ENCODE data around the gene UBE2M. TPM values are rescaled to one million over a fixed set of nuclear protein-coding genes. Genes with fewer than 3 reads are reported as not detected.

Gene UBE2M
- total and polyA plus RNA-seq, 2 experiments from 2014 or later: 27.6 to 64.5 TPM

DNA sequence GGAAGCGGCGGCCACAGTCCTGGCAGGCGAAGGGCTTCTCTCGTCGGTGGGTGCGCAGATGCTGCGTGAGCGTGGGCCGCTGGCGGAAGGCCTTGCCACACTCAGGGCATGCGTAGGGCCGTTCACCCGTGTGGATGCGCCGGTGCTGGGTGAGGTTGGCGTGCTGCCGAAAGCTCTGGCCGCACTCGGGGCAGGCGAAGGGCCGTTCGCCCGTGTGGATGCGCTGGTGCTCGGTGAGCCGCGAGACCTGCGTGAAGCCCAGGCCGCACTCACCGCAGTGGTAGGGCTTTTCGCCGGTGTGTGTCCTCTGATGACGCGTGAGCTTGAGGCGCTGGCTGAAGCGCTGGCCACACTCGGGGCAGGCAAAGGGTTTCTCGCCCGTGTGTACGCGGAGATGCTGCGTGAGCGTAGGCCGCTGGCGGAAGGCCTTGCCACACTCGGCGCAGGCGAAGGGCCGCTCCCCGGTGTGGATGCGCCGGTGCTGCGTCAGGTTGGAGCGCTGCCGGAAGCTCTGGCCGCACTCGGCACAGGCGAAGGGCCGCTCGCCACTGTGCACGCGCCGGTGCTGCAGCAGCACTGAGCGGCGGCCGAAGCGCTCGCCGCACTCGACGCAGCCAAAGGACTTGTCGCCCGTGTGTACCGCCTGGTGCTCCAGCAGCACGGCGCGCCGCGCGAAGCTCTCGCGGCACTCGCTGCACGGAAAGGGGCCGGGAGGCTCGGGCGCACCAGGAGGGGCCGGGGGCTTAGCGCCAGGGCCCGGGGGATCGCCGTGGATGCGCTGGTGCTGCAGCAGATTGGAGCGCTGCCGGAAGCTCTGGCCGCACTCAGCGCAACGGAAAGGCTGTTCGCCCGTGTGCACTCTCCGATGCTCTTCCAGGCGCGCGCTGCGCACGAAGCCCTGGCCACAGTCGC, 4.0 kb upstream of the UBE2M start (continued):
- no peak for TF ChIP-seq JUNB (IDR thresholded peaks at IDR 0.05; ENCODE audit: unreplicated experiment)
- TF ChIP-seq ZNF114 (CRISPR knock-in tag; IDR thresholded peaks at IDR 0.05): no peak
- TF ChIP-seq, protein P1, sequence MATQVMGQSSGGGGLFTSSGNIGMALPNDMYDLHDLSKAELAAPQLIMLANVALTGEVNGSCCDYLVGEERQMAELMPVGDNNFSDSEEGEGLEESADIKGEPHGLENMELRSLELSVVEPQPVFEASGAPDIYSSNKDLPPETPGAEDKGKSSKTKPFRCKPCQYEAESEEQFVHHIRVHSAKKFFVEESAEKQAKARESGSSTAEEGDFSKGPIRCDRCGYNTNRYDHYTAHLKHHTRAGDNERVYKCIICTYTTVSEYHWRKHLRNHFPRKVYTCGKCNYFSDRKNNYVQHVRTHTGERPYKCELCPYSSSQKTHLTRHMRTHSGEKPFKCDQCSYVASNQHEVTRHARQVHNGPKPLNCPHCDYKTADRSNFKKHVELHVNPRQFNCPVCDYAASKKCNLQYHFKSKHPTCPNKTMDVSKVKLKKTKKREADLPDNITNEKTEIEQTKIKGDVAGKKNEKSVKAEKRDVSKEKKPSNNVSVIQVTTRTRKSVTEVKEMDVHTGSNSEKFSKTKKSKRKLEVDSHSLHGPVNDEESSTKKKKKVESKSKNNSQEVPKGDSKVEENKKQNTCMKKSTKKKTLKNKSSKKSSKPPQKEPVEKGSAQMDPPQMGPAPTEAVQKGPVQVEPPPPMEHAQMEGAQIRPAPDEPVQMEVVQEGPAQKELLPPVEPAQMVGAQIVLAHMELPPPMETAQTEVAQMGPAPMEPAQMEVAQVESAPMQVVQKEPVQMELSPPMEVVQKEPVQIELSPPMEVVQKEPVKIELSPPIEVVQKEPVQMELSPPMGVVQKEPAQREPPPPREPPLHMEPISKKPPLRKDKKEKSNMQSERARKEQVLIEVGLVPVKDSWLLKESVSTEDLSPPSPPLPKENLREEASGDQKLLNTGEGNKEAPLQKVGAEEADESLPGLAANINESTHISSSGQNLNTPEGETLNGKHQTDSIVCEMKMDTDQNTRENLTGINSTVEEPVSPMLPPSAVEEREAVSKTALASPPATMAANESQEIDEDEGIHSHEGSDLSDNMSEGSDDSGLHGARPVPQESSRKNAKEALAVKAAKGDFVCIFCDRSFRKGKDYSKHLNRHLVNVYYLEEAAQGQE (IDR thresholded peaks at IDR 0.05; ENCODE audit: unreplicated experiment): no peak
- TF ChIP-seq, protein P2, sequence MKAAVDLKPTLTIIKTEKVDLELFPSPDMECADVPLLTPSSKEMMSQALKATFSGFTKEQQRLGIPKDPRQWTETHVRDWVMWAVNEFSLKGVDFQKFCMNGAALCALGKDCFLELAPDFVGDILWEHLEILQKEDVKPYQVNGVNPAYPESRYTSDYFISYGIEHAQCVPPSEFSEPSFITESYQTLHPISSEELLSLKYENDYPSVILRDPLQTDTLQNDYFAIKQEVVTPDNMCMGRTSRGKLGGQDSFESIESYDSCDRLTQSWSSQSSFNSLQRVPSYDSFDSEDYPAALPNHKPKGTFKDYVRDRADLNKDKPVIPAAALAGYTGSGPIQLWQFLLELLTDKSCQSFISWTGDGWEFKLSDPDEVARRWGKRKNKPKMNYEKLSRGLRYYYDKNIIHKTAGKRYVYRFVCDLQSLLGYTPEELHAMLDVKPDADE (IDR thresholded peaks at IDR 0.05): no peak
- TF ChIP-seq STAT1 (IDR thresholded peaks at IDR 0.05; ENCODE audit: unreplicated experiment): no peak
- TF ChIP-seq EZH2 (IDR thresholded peaks at IDR 0.05; ENCODE audit: low read depth, unreplicated experiment): no peak

- peaks cover 49% of the 10 kb centered on the region for H3K27me3 Mint-ChIP-seq (ENCODE audit: insufficient read depth, low read depth, poor library complexity)
- no peaks in the 10 kb centered on the region for H3K36me3 ChIP-seq (ENCODE audit: insufficient read depth)
- ATAC-seq (no peak), DNase-seq (ENCODE audit: low spot score) (no peak)
- H3K27ac Mint-ChIP-seq: no peak overlapping the region
- peaks cover 32% of the 10 kb centered on the region for H3K4me1 Mint-ChIP-seq
- H3K36me3 Mint-ChIP-seq (ENCODE audit: low read depth): peaks cover 32% of the 10 kb centered on the region
- no peaks in the 10 kb centered on the region; the same call in 1 of the 2 replicates for H4K20me1 ChIP-seq (replicated peaks; ENCODE audit: insufficient read depth)
- no peak overlapping the region for H2AFZ ChIP-seq
- H3K79me2 ChIP-seq (replicated peaks; ENCODE audit: insufficient read depth): peaks cover 16% of the 10 kb centered on the region
- H3K9me2 ChIP-seq (ENCODE audit: insufficient read depth): peaks cover 5% of the 10 kb centered on the region; the same call in 1 of the 2 replicates
- H3K27ac ChIP-seq (ENCODE audit: low read depth): no peak overlapping the region
- H3F3A ChIP-seq (replicated peaks; ENCODE audit: low read depth): peaks cover 26% of the 10 kb centered on the region
- peak overlapping the region; percentile 93; the same call in 1 of the 2 replicates for H3K4me2 ChIP-seq
- peaks cover 14% of the 10 kb centered on the region; the same call in 1 of the 2 replicates for H3K4me1 ChIP-seq (ENCODE audit: insufficient read depth)
- peak overlapping the region; percentile 80 for H3K4me3 Mint-ChIP-seq
- peaks cover 48% of the 10 kb centered on the region for H3K27me3 ChIP-seq (ENCODE audit: insufficient read depth)
- H3K9me3 Mint-ChIP-seq: no peaks in the 10 kb centered on the region
- peak overlapping the region; percentile 65; the same call in 1 of the 2 replicates for H3K4me3 ChIP-seq
- TF ChIP-seq, protein P2 (IDR thresholded peaks at IDR 0.05): no peak
- TF ChIP-seq NANOG (IDR thresholded peaks at IDR 0.05; ENCODE audit: borderline replicate concordance) (no peak), STAT1 (IDR thresholded peaks at IDR 0.05; ENCODE audit: unreplicated experiment) (no peak), EZH2 (IDR thresholded peaks at IDR 0.05; ENCODE audit: low read depth, unreplicated experiment) (no peak), ZNF114 (CRISPR knock-in tag; IDR thresholded peaks at IDR 0.05) (no peak), CREB1 (CRISPR knock-in tag; IDR thresholded peaks at IDR 0.05; ENCODE audit: low read depth) (no peak), POLR2AphosphoS5 (IDR thresholded peaks at IDR 0.05; ENCODE audit: low read depth) (no peak; the same call in 1 of the 2 replicates), CTCF (conservative IDR thresholded peaks at IDR 0.05; ENCODE audit: low read depth in 2 of 2) (no peak), JUNB (IDR thresholded peaks at IDR 0.05; ENCODE audit: unreplicated experiment) (no peak), ZNF331 (CRISPR knock-in tag; IDR thresholded peaks at IDR 0.05; ENCODE audit: low read depth) (no peak)
- TF ChIP-seq, protein P1 (IDR thresholded peaks at IDR 0.05; ENCODE audit: unreplicated experiment): no peak
Measured at GRCh38 chr19:58561373-58562121, 3.1 kb upstream of the UBE2M start.

Data from GM23338 (cell line).